Measurements from ENCODE around the gene IPO9. TPM values are rescaled to one million over a fixed set of nuclear protein-coding genes. Genes with fewer than 3 reads are reported as not detected.

The IPO9 gene
- total and polyA plus RNA-seq, 2 of the 4 experiments (the other 2 are of a cell fraction), result 14.0 to 23.4 TPM

DNA sequence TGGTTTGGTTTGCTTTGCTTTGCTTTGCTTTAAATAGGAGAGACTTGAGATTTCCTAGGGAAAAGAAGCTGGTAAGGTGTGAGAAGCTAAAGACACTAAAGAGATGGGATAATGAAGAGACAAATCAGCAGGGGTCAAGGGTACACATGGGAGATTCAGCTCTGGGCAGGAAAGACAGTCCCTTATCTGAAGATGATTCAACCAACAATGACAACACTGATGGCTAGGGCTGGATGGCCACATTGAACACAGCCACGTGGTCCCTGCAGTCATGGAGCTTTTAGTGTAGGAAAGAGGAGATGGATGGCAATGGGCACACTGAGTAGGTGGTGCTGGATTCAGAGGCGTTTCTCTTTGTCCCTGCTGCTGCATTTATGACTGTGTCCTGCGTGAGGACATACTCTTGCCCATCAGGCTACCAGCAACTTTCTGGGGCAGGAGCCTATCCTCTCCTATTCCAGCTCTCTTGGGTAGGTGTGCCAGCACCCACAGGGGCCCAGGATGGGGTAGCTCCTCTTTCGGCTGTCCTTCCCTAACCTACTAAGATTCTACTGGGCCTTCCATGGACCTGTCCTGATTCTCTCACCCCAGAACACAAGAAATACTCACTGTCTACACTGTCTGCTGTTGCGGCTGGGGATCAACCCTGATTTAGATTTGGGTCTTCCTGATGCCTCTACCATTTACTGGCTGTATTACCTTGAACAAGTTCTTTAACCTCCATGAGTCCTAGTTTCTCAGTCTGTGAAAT lies 58.3 kb downstream of the IPO9 start (continued):
- TF ChIP-seq MXI1 (IDR thresholded peaks at IDR 0.05; ENCODE audit: borderline replicate concordance, low read depth, low read length) (no peak), BHLHE40 (IDR thresholded peaks at IDR 0.05; ENCODE audit: low read depth, low read length) (no peak), CHD1 (IDR thresholded peaks at IDR 0.05; ENCODE audit: low read depth, low read length) (no peak), POLR2A (IDR thresholded peaks at IDR 0.05; ENCODE audit: low read depth, low read length) (no peak), RAD21 (IDR thresholded peaks at IDR 0.05; ENCODE audit: low read length) (no peak), MAZ (IDR thresholded peaks at IDR 0.05; ENCODE audit: borderline replicate concordance, low read depth, low read length) (no peak)
- TF ChIP-seq, protein P1, sequence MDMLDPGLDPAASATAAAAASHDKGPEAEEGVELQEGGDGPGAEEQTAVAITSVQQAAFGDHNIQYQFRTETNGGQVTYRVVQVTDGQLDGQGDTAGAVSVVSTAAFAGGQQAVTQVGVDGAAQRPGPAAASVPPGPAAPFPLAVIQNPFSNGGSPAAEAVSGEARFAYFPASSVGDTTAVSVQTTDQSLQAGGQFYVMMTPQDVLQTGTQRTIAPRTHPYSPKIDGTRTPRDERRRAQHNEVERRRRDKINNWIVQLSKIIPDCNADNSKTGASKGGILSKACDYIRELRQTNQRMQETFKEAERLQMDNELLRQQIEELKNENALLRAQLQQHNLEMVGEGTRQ (IDR thresholded peaks at IDR 0.05; ENCODE audit: low read depth, low read length), result no peak
